Activated CD8-positive, alpha-beta memory T cell treated with anti-CD3 and anti-CD28 coated beads for 1 hour (primary cell): ENCODE measurements around the gene CARD16.

Experiments
- DNase-seq, 2 donors: peaks; one replicate each; pipeline ENCODE4 v3.0.0-alpha.2; 2020; ENCODE audit warnings: low read depth in 1 of 2; ENCODE audit errors: extremely low read depth in 1 of 2

CARD16 gene

GRCh38 chr11:104997288-104997687 is 47.8 kb downstream of the CARD16 start:
- no peak for DNase-seq

GRCh38 chr11:104995001-104995408 is 50.1 kb downstream of the CARD16 start:
- no peak for DNase-seq

DNA sequence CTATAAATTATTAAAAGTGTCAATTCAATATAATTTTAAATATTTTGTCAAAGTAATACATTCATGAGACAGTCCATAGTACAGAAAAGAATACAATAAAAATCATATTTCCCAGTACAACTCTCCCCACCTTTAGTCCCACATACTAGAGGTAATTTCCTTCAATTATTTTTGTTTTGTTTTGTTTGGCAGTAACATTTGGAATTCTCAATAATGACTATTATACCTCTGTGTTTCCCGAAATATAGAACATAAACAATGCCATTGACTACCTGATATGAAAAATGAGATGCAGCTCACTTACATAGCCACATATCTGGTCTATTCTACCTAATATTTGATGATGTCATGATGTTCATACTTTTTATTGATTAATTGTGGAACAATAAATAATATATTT is 52.4 kb downstream of the CARD16 start:
- DNase-seq = no peak

DNA sequence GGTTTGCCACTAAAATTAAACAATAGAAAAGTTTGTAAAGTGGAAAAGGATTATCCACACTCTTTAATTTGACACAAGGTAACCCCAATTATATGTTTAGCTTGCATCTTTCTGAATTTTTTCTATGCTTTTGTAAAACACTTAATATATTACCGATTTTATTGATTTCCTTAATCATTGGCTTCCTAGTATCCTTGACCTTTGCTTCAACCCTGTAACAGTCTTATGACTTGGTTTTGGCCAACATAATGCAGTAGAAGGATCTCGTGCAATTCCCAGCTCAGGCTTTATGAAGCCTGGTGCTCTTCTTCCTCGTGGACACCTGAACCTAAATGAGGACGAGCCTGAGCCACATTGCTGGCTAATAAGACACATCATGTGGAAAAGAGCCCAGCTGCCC is 53.1 kb downstream of the CARD16 start:
- DNase-seq = no peak
